Activated CD4-positive, alpha-beta T cell treated with anti-CD3 and anti-CD28 coated beads for 4 hours (primary cell): Measurements from ENCODE around the gene MYL5.
A peak's percentile ranks its signal among the peaks of the same experiment; 100 is the strongest.
"Not testable (repeated sequence)": the region's sequence is repeated elsewhere in the genome, so short reads cannot be mapped to it uniquely, and the experiment has no call there.

Experiments
- DNase-seq, 2 donors: peaks; one replicate each; pipeline ENCODE4 v3.0.0-alpha.2; 2020

MYL5 gene

GRCh38 chr4:674172-675035 lies at the start of gene MYL5, which contains the start of gene ATP5ME:
TSS of gene MYL5 (plus strand) at chr4:674542. CDS start at chr4:678027, 3,485 bp downstream.
TSS of gene ATP5ME (minus strand) at chr4:674276. CDS start at chr4:674247, 29 bp downstream.
- peak; percentile 96 to 97 for DNase-seq

- DNase-seq, result no peak
These were observed 49.4 kb upstream of the MYL5 start, which contains the start of gene PDE6B for GRCh38 chr4:624705-625590. TSS of gene PDE6B (plus strand) at chr4:625573. CDS start at chr4:625627, 54 bp downstream.

- DNase-seq, result no peak
These were observed 48.6 kb upstream of the MYL5 start for GRCh38 chr4:625631-626161.

- no peak for DNase-seq
These were observed 47.9 kb upstream of the MYL5 start for GRCh38 chr4:626201-627091.

GRCh38 chr4:627347-628125 lies 46.8 kb upstream of the MYL5 start:
- no peak for DNase-seq

GRCh38 chr4:628311-628741 lies 46.0 kb upstream of the MYL5 start:
- no peak for DNase-seq

GRCh38 chr4:628821-629635 lies 45.3 kb upstream of the MYL5 start:
- no peak for DNase-seq

GRCh38 chr4:629636-629914 lies 44.8 kb upstream of the MYL5 start:
- no peak for DNase-seq

- DNase-seq, result no peak
These were observed 44.3 kb upstream of the MYL5 start for GRCh38 chr4:629915-630641.

GRCh38 chr4:630656-631055 lies 43.7 kb upstream of the MYL5 start:
- no peak for DNase-seq

- DNase-seq, result no peak
These were observed 42.0 kb upstream of the MYL5 start for GRCh38 chr4:632196-632790.

GRCh38 chr4:632926-633325 lies 41.4 kb upstream of the MYL5 start:
- DNase-seq, result no peak

- no peak for DNase-seq
These were observed 40.9 kb upstream of the MYL5 start for GRCh38 chr4:633406-633805.

- no peak for DNase-seq
These were observed 40.3 kb upstream of the MYL5 start for GRCh38 chr4:633976-634598.

- DNase-seq, result no peak
These were observed 39.8 kb upstream of the MYL5 start for GRCh38 chr4:634599-634985.

GRCh38 chr4:635066-635835 lies 39.1 kb upstream of the MYL5 start:
- not testable (repeated sequence) for DNase-seq

- DNase-seq, result no peak
These were observed 38.3 kb upstream of the MYL5 start for GRCh38 chr4:635851-636627.
